Stimulated activated CD4-positive, alpha-beta T cell treated with anti-CD3 and anti-CD28 coated beads, Interleukin-4, amount 100 ng/mL, for 24 hours (primary cell): ENCODE measurements around the gene PADI3.

Source experiments
- DNase-seq: peaks from one replicate; pipeline ENCODE4 v3.0.0-alpha.2; 2020

PADI3 gene

DNA sequence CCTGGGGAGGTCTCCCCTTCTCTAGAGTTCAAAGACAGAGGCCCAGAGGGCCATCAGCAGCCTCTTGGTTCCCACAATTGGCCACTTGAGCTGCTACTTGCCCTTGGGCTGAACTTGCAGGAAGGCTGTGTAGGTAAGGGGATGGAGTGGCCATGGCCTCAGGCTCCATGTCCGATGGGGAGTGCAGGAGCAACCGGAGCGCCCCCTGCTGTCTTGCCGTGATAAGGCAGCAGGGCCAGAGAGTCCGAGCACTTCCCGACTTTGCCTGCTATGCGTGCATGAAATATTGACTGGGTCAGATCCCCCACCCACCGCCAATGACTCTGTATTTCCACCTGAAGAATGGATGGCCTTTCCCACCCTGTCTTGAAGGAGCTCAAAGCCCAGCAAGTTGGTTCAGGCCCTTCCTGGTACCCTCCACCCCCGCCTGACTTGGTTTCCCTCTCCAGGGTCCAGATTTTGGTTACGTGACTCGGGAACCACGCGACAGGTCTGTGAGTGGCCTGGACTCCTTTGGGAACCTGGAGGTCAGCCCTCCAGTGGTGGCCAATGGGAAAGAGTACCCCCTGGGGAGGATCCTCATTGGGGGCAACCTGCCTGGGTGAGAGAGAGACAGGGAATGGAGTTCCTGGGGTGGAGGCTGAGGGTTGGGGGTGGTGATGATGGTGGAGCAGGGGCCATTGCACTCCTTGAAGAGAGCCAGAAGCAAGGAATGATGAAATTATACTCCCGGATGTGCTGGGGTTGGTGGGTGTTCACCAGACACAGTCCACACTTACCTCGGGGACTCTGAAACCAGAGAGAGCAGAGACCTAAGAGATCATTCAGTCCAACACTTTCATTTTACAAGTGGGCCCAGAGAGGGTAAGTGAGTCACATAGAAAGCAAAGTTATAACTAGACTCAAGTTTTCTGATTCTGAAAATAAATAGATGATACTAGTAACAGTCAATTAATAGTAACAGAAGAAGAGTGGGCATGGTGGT, 25.6 kb downstream of the PADI3 start:
- peak; percentile 10 for DNase-seq

- no peak for DNase-seq
Measured at GRCh38 chr1:17276568-17276967, 27.7 kb downstream of the PADI3 start.

DNA sequence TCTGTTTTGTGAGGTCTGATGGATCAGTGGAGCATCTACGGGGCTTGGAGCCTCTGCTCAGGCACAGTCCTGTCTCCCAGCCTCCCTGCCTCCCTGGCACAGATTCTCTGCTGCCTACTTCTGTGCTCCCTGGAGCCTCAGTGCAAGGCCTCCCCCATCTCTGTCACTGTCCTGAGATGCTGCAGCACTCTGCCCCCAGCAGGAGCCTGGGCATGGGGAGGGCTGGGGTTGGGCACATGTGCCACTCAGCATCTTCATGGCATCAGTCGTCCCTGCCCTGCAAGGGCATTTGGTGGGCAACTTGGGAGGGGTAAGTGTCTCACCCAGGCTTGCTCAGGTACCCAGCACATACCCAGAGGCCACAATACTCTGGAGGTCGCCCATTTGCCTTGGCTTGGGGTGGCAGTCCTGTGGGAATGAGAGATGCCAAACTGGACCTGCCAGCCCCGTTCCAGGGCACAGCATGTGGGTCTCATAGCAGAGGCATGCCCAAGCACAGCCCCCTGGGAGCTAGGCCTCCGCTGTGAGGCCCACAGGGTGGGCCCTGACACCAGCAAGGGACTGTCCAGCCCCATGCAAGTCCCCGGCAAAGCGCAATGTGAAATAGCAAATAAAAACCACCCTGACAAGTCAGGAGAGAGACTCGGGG, 28.7 kb downstream of the PADI3 start:
- DNase-seq, result no peak

GRCh38 chr1:17278996-17279830, 30.3 kb downstream of the PADI3 start:
- DNase-seq, result no peak

- DNase-seq, result no peak
Measured at GRCh38 chr1:17280436-17280835, 31.5 kb downstream of the PADI3 start.

- no peak for DNase-seq
Measured at GRCh38 chr1:17280894-17281293, 32.0 kb downstream of the PADI3 start.

GRCh38 chr1:17281775-17282181, 32.9 kb downstream of the PADI3 start:
- no peak for DNase-seq

DNA sequence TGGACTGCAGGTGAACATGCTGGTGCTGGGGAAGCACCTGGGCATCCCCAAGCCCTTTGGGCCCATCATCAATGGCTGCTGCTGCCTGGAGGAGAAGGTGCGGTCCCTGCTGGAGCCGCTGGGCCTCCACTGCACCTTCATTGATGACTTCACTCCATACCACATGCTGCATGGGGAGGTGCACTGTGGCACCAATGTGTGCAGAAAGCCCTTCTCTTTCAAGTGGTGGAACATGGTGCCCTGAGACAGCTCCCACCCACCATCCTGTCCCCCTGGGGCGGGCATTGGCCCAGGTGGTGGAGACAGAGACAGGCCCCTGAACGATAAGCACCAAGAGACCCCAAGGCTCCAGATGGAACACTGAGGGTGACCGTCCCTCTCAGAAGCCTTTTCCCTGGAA, 33.9 kb downstream of the PADI3 start:
- DNase-seq, result no peak

GRCh38 chr1:17286646-17287045, 37.7 kb downstream of the PADI3 start:
- DNase-seq, result no peak

- no peak for DNase-seq
Measured at GRCh38 chr1:17287130-17287776, 38.4 kb downstream of the PADI3 start.

- no peak for DNase-seq
Measured at GRCh38 chr1:17289721-17290120, 40.8 kb downstream of the PADI3 start.

GRCh38 chr1:17290553-17290952, 41.7 kb downstream of the PADI3 start:
- no peak for DNase-seq

DNA sequence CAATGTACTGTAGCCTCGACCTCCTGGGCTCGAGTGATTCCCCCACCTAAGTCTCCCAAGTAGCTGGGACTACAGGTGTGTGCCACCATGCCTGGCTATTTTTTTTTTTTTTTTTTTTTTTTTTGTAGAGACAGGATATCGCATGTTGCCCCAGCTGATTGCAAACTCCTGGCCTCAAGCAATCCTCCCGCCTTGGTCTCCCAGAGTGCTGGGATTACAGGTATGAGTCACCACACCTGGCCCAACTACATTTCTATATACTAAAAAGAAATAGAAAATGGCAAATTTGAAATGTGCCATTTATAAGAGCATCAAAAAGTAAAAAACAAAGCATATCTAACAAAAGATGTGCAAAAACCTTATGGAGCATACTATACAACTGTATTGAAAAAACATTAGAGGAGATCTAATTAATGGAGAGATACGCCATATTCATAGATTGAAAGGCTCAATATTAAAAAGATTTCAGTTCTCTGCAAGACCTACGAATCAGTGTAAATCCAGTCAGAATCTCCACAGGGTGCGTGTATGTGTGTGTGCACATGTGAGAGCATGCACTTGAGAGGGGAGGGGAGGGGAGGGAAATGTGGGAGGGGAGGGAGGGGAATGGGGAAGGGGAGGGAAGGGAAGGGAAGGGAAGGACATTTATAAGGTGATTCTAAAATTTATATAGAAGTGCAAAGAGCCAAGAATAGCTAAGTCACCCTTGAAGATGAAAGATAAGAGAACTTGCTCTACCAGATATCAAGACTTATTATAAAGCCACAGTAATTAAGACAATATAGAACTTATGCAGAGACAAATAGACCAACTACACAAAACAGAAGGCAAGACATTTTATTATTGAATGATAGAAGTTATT, 43.6 kb downstream of the PADI3 start:
- no peak for DNase-seq

DNA sequence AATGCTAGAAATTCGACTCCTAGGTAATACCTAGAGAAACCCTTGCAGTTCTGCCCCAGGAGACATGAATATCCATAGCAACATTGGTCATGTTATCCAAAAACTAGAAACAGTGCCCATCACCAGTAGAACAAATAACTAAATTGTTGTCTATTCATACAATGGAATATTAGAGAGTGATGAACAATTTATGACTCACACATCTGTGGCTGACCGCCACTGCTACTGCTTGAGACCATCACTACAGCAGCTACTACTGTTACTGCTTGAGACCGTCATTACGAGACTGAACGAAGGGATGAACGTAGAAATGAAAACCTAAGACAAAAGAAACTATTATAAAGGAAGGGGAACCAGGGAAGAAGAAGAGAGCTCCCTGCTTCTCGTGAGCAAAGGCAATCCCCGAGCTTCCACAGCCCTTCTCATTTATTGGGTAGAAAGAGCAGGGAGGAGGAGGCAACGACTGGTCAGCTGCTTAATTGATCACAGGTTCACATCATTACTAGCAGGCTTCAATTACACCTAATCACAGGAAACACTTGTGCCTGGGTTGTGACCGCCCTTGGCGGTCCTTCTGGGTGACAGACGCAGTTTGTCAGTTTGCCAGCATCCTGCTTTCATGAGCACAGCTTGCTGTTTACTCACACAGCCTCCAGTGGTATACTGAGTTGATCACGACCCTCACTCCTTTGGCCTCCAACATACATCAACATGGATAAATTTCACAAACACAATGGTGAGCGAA, 45.0 kb downstream of the PADI3 start:
- no peak for DNase-seq

DNA sequence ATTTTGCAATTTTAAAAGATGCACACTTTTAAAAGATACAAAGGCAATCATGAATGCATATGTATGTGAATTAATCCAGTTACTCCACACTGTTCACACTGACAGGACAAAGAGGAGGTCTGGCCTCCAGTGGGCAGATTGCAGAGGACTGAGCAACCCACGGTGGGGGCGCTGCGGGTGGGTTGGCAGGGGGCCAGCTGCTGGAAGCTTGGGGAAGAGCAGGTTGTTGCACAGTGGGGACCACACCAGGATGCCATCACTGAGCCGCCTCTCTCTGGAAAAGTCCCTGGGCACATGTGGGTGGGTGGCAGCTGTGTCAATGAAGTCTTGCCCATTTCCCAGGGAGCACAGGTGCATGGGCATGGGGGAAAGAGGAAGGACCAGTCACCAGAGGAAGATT, 46.4 kb downstream of the PADI3 start:
- no peak for DNase-seq

DNA sequence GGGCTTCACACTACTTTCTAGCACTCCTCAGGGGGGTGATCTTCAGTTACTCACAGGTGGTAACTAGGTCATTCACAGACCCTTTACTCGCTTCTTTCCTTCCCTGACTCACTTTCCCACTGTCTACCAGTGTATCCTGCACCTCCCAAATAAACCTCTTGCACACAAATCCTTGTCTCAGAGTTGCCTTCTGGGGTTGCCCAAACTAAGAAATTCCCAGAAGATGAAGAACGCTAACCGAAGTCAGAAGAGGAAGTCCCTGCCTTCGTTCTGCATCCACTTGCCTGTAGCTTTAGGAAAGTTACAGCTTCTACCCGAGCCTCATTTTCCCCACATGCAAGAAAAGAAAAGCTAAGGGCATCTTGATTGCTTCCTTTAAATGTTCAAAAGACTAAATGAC, 47.2 kb downstream of the PADI3 start:
- DNase-seq, result no peak

- no peak for DNase-seq
Measured at GRCh38 chr1:17297991-17298390, 49.1 kb downstream of the PADI3 start.

DNA sequence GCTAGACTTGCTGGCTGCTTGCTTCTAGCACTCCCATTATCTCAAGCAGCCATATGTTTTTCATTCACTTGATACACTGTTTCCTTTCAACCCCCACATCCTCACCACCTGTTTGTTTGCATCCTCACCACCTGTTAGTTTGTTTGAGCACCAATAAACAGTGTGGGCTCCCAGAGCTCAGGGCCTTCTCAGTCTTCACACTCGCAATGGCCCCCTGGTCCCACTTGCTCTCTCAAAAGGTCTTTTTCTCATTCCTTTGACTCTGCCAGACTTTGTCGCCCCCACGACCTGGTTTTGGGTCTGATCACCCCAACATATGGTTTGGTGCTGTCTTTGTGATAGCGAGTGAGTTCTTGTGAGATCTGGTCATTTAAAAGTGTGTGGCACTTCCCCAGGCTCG, 52.9 kb downstream of the PADI3 start:
- no peak for DNase-seq

DNA sequence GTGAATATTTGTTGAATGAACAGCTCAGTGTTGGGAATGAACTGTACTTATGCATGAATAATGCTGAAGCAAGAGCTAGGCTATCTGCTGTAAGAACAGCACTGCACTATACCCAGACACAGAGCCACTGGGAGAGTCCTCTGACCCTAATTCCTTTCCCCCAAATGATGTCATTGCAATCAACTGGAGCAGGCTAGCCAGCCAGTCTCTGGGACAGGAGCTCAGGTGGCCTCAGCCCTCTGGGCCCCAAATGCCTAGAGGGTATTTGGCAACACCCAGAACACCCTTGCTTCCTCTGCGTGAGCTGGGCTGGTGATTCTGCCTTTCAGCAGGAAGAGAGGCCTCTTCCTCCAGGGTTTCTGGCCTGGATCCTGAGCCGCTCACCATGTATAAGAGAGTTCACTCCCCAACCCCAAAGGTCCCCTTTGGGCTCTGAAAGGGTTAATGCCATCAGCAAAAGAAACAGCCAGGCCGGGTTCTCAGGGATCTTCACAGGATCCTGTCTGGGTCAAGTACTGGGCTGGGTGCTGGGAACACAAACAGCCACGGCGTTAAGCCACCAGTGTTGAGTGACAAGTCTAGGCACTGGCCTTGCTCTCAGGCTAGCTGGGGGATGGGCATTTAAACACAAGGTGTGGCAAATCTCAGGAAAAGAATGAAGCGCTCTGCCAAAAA, 55.4 kb downstream of the PADI3 start:
- DNase-seq, result no peak

- DNase-seq, result no peak
Measured at GRCh38 chr1:17304826-17305175, 55.9 kb downstream of the PADI3 start.
